ENCODE results near the gene CALCOCO1. TPM values are rescaled to one million over a fixed set of nuclear protein-coding genes. Genes with fewer than 3 reads are reported as not detected.

The CALCOCO1 gene
- total and polyA plus RNA-seq, 9 of the 15 experiments (the other 6 are each of a cell fraction or from before 2014, with no cell fraction given), result 1.9 to 31.8 (median 11.0) TPM

- FAIRE-seq (no peak), DNase-seq (ENCODE audit: extremely low read depth in 1 of 4, low spot score in 3 of 4) (no peak), ATAC-seq (no peak)
- no peaks in the 10 kb centered on the region for H3K9me1 ChIP-seq (ENCODE audit: control insufficient read depth, insufficient read depth, low read length)
- ChIA-PET POLR2A (interaction anchor here (0.7 to 2.8 kb wide), 9 partner anchors 9 to 135 kb away, joined by 3 to 14 read pairs (median 3); no protein-coding TSS in a partner anchor), CTCF (ENCODE audit: low intra/inter-chr PET ratio) (interaction anchor here (4.4 kb wide), 1 partner anchor 134 kb away, joined by 59 read pairs; no protein-coding TSS in a partner anchor)
- no peaks in the 10 kb centered on the region for H3K9me3 ChIP-seq (replicated peaks; ENCODE audit: control insufficient read depth, insufficient read depth, low read depth, low read length)
- H3K36me3 ChIP-seq (ENCODE audit: control insufficient read depth, insufficient read depth, low read length), result peaks cover 22% of the 10 kb centered on the region
- no peaks in the 10 kb centered on the region for H4K20me1 ChIP-seq (replicated peaks; ENCODE audit: control insufficient read depth, insufficient read depth, low read length)
- WGBS (ENCODE audit: insufficient coverage, low coverage, missing lambda C conversion rate), result 19% methylated on average over 5 of the region's 5 CpGs
- in situ Hi-C loops (cut with MboI), result loop anchor here (5.0 kb wide), 1 partner anchor 135 kb away; no protein-coding TSS in a partner anchor
- TF ChIP-seq MAFG (tag; conservative IDR thresholded peaks at IDR 0.05) (no peak), BRD9 (IDR thresholded peaks at IDR 0.05; ENCODE audit: low read depth, partially characterized antibody) (no peak), PCBP2 (IDR thresholded peaks at IDR 0.05; ENCODE audit: low read depth, low read length, poor library complexity, severe bottlenecking) (no peak), MEIS2 (IDR thresholded peaks at IDR 0.05; ENCODE audit: partially characterized antibody) (no peak), MYBL2 (IDR thresholded peaks at IDR 0.05; ENCODE audit: low read depth) (no peak), MYBL2 (CRISPR knock-in tag; IDR thresholded peaks at IDR 0.05; ENCODE audit: borderline replicate concordance) (no peak), SETDB1 (IDR thresholded peaks at IDR 0.05; ENCODE audit: low read length) (no peak), TAF1 (IDR thresholded peaks at IDR 0.05; ENCODE audit: control insufficient read depth, extremely low read depth, insufficient read depth, low read length, severe bottlenecking) (no peak), HCFC1 (IDR thresholded peaks at IDR 0.05; ENCODE audit: low read depth, low read length) (no peak), KDM5B (IDR thresholded peaks at IDR 0.05; ENCODE audit: insufficient replicate concordance, low read depth, low read length) (no peak), RBM22 (IDR thresholded peaks at IDR 0.05; ENCODE audit: low read depth, low read length, poor library complexity, severe bottlenecking) (no peak), NR3C1 (CRISPR knock-in tag; IDR thresholded peaks at IDR 0.05) (no peak), MTA1 (IDR thresholded peaks at IDR 0.05; ENCODE audit: borderline replicate concordance) (no peak)
- TF ChIP-seq, protein P1, sequence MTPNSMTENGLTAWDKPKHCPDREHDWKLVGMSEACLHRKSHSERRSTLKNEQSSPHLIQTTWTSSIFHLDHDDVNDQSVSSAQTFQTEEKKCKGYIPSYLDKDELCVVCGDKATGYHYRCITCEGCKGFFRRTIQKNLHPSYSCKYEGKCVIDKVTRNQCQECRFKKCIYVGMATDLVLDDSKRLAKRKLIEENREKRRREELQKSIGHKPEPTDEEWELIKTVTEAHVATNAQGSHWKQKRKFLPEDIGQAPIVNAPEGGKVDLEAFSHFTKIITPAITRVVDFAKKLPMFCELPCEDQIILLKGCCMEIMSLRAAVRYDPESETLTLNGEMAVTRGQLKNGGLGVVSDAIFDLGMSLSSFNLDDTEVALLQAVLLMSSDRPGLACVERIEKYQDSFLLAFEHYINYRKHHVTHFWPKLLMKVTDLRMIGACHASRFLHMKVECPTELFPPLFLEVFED (CRISPR knock-in tag; conservative IDR thresholded peaks at IDR 0.05), result no peak
- no peak overlapping the region; a peak in 1 of 4 replicates for H3K9ac ChIP-seq (ENCODE audit: insufficient read depth in 1 of 2, low read depth in 2 of 2, low read length in 2 of 2)
- H3K4me2 ChIP-seq (ENCODE audit: insufficient read depth, low read length), result no peak overlapping the region
- H2AFZ ChIP-seq (ENCODE audit: low read depth, low read length), result no peak overlapping the region
- intact Hi-C loops (cut with micrococcal nuclease), result loop anchor here (2.0 kb wide), 1 partner anchor 51 kb away; the partner anchor contains the start of gene ATF7
- H3K79me2 ChIP-seq (ENCODE audit: control insufficient read depth, insufficient read depth, low read length), result peaks cover 27% of the 10 kb centered on the region
- no peak overlapping the region for H3K4me3 ChIP-seq
- peaks cover 8 to 9% of the 10 kb centered on the region in 2 experiments; a peak in 3 of 5 replicates for H3K4me1 ChIP-seq (replicated peaks in 1 of 2; ENCODE audit: control insufficient read depth in 2 of 2, insufficient read depth in 2 of 2, low read length in 2 of 2)
- no peak overlapping the region for H3K27ac ChIP-seq (ENCODE audit: extremely low read depth, low read depth, low read length)
- BruUV-seq (replicated peaks), result no TSS peak
- H3K27me3 ChIP-seq (ENCODE audit: control insufficient read depth in 2 of 2, insufficient read depth in 2 of 2, low read length in 2 of 2), result peaks cover 0 to 4% of the 10 kb centered on the region in 2 experiments; a peak in 2 of 5 replicates
Measured at GRCh38 chr12:53677800-53678148, 49.5 kb downstream of the CALCOCO1 start.
